OCI-LY3 (cell line): Measurements from ENCODE around the gene CTNNA3.

Experiments
- H2AFZ ChIP-seq: fragments of 200-600, 300-600 bp; shearing (Covaris generic); 2 replicates; pipeline ENCODE4 v1.6.0; 2014; ENCODE audit warnings: antibody characterized with exemption, low read depth, low read length
- H3K27ac ChIP-seq: fragments of 200-600, 300-600 bp; sonication (generic); 2 replicates; pipeline ENCODE4 v1.5.1; 2014; ENCODE audit warnings: mild to moderate bottlenecking, low read length, moderate library complexity, mixed read lengths
- H3K27me3 ChIP-seq: fragments of 200-600, 300-600 bp; sonication (generic); 2 replicates; pipeline ENCODE4 v1.6.1; 2014; ENCODE audit warnings: low read depth, low read length, mixed read lengths
- H3K36me3 ChIP-seq: fragments of 200-600, 300-600 bp; sonication (generic); replicated peaks from 2 replicates; pipeline ENCODE3; 2014; ENCODE audit warnings: low read depth, low read length, mixed read lengths
- H3K4me1 ChIP-seq: fragments of 300-600, 200-600 bp; sonication (generic); 2 replicates; pipeline ENCODE4 v1.6.1; 2014; ENCODE audit warnings: low read length, mixed read lengths
- H3K4me2 ChIP-seq: fragments of 200-600, 300-600 bp; sonication (generic); 2 replicates; pipeline ENCODE4 v1.6.1; 2014; ENCODE audit warnings: low read length, mixed read lengths
- H3K4me3 ChIP-seq: fragments of 300-600, 200-600 bp; sonication (generic); 2 replicates; pipeline ENCODE4 v1.5.1; 2014; ENCODE audit warnings: antibody characterized with exemption, mild to moderate bottlenecking, low read length, moderate library complexity
- H3K79me2 ChIP-seq: fragments of 300-600, 200-600 bp; shearing (Covaris generic); 2 replicates; pipeline ENCODE4 v1.6.1; 2014; ENCODE audit warnings: mild to moderate bottlenecking, low read length, mixed read lengths
- H3K9ac ChIP-seq: fragments of 300-600, 200-600 bp; shearing (Covaris generic); 2 replicates; pipeline ENCODE4 v1.6.0; 2014; ENCODE audit warnings: mild to moderate bottlenecking, low read length, moderate library complexity
- H3K9me3 ChIP-seq: fragments of 200-600, 300-600 bp; shearing (Covaris generic); 2 replicates; pipeline ENCODE4 v1.6.1; 2014; ENCODE audit warnings: low read length, mixed read lengths; ENCODE audit not compliant: insufficient read depth
- H4K20me1 ChIP-seq: fragments of 200-600, 300-600 bp; sonication (generic); 2 replicates; pipeline ENCODE4 v1.6.1; 2016; ENCODE audit warnings: low read length, mixed read lengths; ENCODE audit not compliant: insufficient read depth
- CTCF ChIP-seq: fragments of 200-600, 300-600 bp; sonication (generic); IDR thresholded peaks from 2 replicates; pipeline ENCODE4 v1.5.1; 2014; ENCODE audit warnings: antibody characterized with exemption, low read length, low read depth
- EZH2phosphoT487 ChIP-seq: fragments of 200-600 bp; shearing (Covaris generic); IDR thresholded peaks from 2 replicates; pipeline ENCODE4 v1.6.1; 2018; ENCODE audit warnings: antibody characterized with exemption, mixed run types, low read depth

CTNNA3 gene

GRCh38 chr10:66394342-66395063 is 1301.5 kb downstream of the CTNNA3 start:
- H3K36me3 ChIP-seq = no peaks in the 10 kb centered on the region
- H3K4me3 ChIP-seq = no peak overlapping the region
- H3K27ac ChIP-seq = no peak overlapping the region
- no peak overlapping the region for H3K4me2 ChIP-seq
- no peak overlapping the region for H3K9ac ChIP-seq
- no peaks in the 10 kb centered on the region for H3K79me2 ChIP-seq
- H4K20me1 ChIP-seq = no peaks in the 10 kb centered on the region
- no peaks in the 10 kb centered on the region for H3K9me3 ChIP-seq
- H3K4me1 ChIP-seq = peaks cover 9% of the 10 kb centered on the region; the same call in 1 of the 2 replicates
- H3K27me3 ChIP-seq = no peaks in the 10 kb centered on the region
- TF ChIP-seq CTCF (no peak), EZH2phosphoT487 (no peak)
- no peak overlapping the region for H2AFZ ChIP-seq

DNA sequence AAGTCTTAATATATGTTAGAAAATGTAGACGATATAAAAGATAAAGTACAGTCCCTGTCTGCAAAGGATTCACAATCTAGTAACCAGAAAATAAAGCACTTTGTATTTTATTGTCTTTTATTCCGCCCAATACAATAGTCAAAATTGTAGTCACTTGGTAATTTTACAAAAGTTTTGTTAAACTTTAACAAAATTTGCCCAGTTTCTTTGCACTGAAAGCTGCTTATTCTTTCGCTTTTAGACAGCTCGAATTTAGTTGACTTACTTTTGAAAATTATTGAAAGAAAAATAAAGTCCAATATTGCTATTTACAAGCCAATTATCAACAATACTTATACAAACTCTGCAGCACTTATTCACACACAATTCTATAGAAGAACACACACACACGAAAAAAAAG is 1305.1 kb downstream of the CTNNA3 start:
- H4K20me1 ChIP-seq = no peaks in the 10 kb centered on the region
- no peak overlapping the region for H3K9ac ChIP-seq
- TF ChIP-seq CTCF (no peak), EZH2phosphoT487 (no peak)
- H3K79me2 ChIP-seq = no peaks in the 10 kb centered on the region
- H3K4me2 ChIP-seq = no peak overlapping the region
- H3K27me3 ChIP-seq = no peaks in the 10 kb centered on the region
- no peak overlapping the region for H3K27ac ChIP-seq
- H3K4me1 ChIP-seq = no peaks in the 10 kb centered on the region
- H3K36me3 ChIP-seq = no peaks in the 10 kb centered on the region
- no peaks in the 10 kb centered on the region for H3K9me3 ChIP-seq
- no peak overlapping the region for H3K4me3 ChIP-seq
- H2AFZ ChIP-seq = no peak overlapping the region

DNA sequence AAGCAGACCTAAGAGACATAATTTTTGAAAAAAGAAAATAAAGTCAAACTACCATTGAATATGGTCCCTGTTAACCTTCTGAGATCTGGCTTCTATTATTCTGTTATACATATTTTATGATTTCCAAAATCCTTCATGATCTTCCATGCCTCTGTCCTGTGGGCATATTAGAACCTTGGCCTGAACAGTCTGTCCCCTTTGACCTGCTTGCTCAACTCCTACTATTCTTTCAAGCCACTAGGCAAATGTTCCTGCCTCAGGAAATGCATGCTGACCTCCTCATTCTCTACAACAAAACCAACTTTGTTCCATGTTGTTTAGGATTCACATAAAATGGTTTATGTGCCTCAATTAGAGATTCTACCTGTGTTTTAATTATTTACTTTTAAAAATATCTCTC is 1315.0 kb downstream of the CTNNA3 start:
- TF ChIP-seq CTCF (no peak), EZH2phosphoT487 (no peak)
- H3K4me1 ChIP-seq = no peaks in the 10 kb centered on the region

GRCh38 chr10:66378117-66378876 is 1317.7 kb downstream of the CTNNA3 start:
- no peak for TF ChIP-seq EZH2phosphoT487
- no peak for TF ChIP-seq CTCF
- Histone ChIP-seq H2AFZ (no peak overlapping the region), H3K79me2 (no peaks in the 10 kb centered on the region), H3K9ac (no peak overlapping the region), H3K4me3 (no peak overlapping the region), H4K20me1 (no peaks in the 10 kb centered on the region), H3K9me3 (no peaks in the 10 kb centered on the region), H3K4me1 (no peaks in the 10 kb centered on the region), H3K27ac (no peak overlapping the region), H3K27me3 (no peaks in the 10 kb centered on the region), H3K36me3 (no peaks in the 10 kb centered on the region), H3K4me2 (no peak overlapping the region)

More for the DNA sequence above, 1315.0 kb downstream of the CTNNA3 start:
- H3K27ac ChIP-seq = no peak overlapping the region
- no peak overlapping the region for H3K9ac ChIP-seq
- no peaks in the 10 kb centered on the region for H3K79me2 ChIP-seq
- no peak overlapping the region for H2AFZ ChIP-seq
- no peak overlapping the region for H3K4me3 ChIP-seq
- no peak overlapping the region for H3K4me2 ChIP-seq
- no peaks in the 10 kb centered on the region for H4K20me1 ChIP-seq
- no peaks in the 10 kb centered on the region for H3K9me3 ChIP-seq
- H3K27me3 ChIP-seq = no peaks in the 10 kb centered on the region
- H3K36me3 ChIP-seq = no peaks in the 10 kb centered on the region
